Stimulated activated CD8-positive, alpha-beta memory T cell treated with anti-CD3 and anti-CD28 coated beads, Interleukin-2, amount 100 ng/mL, for 1 hour (primary cell): Measurements from ENCODE around the gene GTF2I.
"Not testable (repeated sequence)": the region's sequence is repeated elsewhere in the genome, so short reads cannot be mapped to it uniquely, and the experiment has no call there.

ENCODE experiments used
- DNase-seq, 2 donors: peaks; one replicate each; pipeline ENCODE4 v3.0.0-alpha.2; 2020; ENCODE audit warnings: low read depth in 2 of 2

GTF2I gene

GRCh38 chr7:74717889-74718288, 60.4 kb downstream of the GTF2I start:
- no peak for DNase-seq

- no peak for DNase-seq
Measured at GRCh38 chr7:74718336-74718735, 60.8 kb downstream of the GTF2I start.

DNA sequence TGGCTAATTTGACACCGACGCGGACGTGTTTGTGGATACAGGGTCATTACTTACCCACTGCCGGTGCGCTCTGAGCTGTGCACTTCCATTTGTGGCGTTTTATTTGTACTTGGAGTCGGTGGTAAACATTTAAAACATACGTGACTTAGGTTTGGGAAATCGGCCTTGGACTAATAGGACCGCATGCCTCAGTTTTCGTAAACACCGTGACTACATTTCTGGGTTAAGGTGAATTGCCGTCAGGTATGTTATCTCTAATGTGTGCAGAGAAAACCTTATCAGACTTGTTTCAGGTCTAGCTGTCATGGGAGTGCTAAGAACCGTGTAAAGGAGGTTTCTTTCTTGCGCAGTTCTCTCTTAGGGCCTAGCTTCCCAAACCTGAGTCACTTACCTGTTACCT, 64.6 kb downstream of the GTF2I start:
- DNase-seq, result no peak

GRCh38 chr7:74725840-74726239, 68.3 kb downstream of the GTF2I start:
- no peak for DNase-seq

DNA sequence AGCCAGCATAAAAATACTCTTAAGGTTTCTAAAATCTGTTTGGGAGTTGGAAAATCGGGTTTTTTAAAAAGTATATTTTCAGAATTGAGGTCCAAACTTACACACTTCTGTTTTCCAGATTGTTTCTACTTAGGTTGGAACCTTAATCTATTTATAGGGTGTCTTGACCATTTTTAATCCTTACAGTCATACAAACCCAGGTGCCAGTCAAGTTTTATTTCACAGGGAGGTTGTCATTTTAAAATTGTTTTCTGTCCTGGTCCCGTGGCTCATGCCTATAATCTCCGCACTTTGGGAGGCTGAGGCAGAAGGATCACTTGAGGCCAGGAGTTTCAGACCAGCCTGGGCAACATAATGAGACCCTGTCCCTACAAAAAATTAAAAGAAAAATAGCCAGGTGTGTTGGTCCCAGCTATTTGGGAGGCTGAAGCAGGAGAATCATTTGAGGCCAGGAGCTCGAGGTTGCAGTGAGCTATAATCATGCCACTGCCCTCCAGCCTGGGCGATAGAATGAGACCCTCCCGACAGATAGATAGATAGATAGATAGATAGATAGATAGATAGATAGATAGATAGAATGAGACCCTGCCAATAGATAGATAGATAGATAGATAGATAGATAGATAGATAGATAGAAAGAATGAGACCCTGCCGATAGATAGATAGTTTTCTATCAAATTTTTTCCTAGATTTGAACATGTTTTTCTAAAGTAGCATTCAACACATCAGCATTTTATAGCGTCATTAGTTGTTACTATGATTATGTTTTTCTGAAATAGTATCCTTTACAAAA, 69.0 kb downstream of the GTF2I start:
- DNase-seq, result no peak

DNA sequence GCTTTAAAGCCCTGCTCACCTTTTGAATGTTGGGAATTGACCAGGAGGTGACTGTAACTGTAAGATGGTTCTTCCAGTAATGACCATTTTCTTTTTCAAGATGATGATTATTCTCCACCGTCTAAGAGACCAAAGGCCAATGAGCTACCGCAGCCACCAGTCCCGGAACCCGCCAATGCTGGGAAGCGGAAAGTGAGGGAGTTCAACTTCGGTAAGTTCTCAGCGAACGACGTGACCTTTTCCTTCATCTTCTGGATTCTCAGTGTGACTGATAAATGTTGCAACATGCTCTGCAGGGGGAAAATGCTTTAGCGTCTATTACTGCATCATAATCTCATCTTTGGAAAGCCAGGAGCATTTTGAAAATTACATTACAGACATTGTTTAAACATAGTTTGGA, 71.2 kb downstream of the GTF2I start:
- not testable (repeated sequence) for DNase-seq

DNA sequence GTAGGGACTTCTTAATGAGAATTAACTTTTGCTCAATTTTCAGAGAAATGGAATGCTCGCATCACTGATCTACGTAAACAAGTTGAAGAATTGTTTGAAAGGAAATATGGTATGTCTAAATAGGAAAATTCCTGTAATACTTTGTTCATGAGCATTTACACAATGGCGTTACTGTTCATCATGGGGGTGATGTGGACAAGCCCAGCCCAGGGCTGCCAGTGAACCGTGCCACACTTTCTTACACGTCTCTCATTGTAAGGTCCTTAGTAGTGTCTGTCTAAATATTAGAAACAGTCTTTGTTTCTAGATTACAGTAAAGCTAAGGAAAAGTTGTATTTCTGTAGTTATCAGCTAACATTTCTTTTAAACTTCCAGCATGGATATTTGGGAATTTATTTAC, 72.7 kb downstream of the GTF2I start:
- not testable (repeated sequence) for DNase-seq

DNA sequence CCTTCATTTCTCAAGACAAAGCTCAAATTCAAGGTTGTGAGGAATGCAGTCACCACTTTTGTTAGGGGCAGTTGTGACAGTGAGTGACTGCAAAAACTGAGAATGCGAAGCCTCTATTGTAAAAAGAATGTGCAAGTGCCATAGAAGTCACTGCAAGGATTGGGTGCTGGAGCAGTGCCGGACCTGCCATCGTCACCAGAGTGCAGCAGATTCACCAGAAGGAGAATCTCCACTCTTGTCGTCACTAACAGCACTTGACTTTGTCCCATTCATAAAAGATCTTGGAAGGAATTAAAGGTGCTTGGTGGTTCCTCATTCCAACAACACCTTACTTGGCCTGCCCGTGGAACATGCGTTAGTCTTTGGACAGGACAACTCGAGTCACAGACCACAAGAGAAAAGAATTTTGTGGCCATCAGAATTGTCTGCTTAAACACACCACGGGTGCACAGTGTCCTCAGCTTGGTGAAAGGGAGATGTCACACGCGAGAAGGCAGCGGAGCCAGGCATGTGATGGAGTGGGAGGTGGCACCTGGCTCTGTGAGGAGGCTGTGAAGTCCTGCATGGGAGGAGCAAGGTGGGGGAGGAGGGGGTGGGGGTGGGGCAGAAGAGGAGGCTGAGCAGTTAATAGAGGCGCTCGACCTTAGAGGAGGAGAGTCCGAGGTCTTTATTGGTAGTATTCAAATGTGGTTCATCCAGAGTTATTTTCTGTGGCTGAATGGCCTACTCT, 82.6 kb downstream of the GTF2I start:
- DNase-seq, result not testable (repeated sequence)

DNA sequence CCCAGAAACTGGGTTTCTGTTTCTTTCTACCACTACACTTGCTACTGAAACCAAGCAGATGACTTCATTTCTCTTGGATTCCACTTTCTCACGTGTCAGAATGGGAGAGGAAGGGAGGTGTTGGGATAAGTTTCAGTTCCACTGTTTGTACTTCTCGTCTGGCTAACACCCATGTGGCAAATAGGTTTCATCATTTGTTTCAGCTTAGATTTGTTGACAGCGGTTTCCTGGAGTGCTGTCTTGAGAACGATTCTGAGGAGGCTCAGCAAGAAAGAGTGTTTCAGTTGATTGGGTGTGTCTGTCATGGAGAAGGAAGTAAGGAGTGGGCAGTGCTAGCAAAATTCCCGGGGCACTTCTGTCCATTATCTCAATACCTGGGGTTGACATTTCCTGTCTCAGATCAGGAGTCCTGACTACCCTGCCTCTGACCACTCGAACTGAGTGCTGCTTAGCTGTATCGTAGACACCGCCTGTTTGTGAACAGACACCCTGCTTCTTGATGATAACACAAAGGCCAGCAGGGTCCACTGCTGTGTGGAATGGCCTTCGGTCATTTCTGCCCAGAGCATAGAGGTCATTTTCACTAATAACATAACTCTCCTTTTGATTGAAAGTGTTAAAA, 86.5 kb downstream of the GTF2I start:
- DNase-seq, result not testable (repeated sequence)

GRCh38 chr7:74753921-74754482, 96.5 kb downstream of the GTF2I start:
- DNase-seq, result not testable (repeated sequence)

DNA sequence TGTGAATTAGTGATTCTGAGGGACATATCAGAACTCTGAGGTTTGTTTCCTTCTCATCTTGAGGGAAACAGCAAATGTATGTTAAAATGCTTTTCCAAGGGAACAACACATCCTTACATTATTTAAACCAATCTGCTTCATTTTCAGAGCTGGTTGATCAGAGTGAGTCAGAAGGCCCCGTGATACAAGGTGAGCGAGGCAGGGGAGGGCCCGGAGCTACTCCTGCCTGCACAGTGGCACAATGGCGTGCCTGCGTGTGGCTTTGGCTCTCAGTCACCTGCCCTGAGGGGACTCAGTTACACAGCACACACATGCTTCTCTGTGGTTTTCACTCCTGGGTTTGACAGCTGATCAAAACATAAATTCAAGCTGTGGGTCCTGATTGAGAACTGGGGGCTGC, 99.2 kb downstream of the GTF2I start:
- DNase-seq, result not testable (repeated sequence)

DNA sequence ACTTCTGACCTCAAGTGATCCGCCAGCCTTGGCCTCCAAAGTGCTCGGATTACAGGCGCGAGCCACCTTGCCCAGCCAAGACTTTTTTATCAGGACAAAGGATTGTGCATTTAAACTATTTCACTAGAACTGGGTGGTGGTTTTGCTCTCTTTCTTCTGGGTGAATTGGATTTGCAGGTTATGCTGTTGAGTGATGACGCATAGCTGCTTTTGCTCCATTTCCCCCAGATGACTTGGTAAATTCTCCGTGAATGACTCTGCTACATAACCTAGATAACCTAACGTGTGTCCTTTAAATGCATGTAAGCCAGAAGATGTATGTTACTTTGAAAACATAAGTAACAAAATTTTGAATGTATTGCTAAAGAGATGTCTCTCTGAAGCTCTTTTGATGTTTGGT, 100.8 kb downstream of the GTF2I start:
- DNase-seq, result not testable (repeated sequence)

DNA sequence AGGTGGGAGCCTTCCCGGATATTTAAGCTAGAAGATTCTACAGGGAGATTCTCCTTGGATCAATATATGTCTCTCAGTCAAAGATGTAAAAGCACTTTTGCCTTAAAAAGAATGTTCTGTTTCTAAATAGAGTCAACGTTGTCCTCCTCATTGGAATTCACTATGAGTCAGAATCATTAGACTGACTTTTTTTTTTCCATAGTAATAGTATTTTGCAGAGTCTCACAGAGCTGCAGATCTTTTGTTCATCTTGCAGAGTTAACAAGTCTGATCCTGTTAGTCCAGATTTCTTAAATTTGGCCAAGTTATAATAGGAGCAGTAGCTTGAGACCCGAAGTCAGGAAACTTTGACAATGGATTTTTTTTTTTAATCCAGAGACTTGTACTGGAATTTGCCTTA, 101.5 kb downstream of the GTF2I start:
- DNase-seq, result not testable (repeated sequence)

- not testable (repeated sequence) for DNase-seq
Measured at GRCh38 chr7:74765205-74765918, 107.8 kb downstream of the GTF2I start.

DNA sequence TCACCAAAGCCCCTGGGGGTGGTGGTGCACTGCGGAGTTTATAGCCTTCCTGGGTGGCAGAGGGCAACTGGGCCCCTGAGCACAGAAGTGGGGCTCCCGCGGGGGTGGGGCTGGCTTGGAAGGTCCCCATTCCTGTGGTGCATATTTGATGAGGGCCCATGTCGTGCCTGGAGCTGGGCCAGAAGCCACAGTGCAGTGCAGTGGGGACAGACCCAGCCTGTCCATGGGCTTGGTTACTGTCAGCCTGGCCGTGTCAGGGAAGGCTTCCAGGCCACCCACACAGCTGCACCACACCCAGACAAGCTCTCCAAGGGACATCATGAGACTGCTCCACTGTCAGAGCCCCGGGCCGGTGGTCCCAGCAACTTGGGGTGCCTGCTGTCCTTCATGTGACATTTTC, 109.0 kb downstream of the GTF2I start:
- not testable (repeated sequence) for DNase-seq

DNA sequence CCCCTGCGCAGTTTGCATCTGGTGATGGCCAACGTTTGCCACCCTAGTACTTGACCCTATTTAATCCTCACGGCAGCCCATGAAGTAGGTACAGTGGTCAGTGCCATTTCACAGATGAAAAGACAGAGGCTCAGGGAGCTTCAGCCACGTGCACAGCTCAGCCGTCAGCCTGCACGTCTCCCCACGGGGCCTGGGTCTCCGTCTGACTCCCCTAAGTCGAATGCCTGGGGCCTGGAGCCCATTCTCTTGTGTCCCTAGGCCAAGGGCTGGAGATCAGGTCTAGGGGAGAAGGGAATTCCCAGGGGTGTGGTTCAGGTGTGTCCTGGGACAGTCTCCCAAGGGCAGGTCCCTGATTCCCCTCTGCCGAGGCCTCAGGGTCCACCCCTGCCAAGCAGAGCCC, 109.5 kb downstream of the GTF2I start:
- DNase-seq, result not testable (repeated sequence)

DNA sequence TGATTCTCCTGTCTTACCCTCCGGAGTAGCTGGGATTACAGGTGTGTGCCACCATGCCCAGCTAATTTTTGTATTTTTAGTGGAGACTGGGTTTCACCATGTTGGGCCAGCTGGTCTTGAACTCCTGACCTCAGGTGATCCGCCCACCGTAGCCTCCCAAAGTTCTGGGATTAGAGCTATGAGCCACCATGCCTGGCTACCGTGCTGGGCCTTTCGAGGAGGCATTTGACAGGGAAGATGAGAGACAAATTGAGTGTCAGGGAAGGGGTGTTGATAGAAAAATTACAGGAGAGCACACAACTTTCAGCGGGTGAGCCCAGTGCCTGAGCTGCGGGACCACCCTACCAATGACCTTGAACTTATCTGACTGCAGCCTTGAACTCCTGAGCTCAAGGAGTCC, 112.5 kb downstream of the GTF2I start:
- DNase-seq, result not testable (repeated sequence)

- DNase-seq, result not testable (repeated sequence)
Measured at GRCh38 chr7:74772093-74772492, 114.6 kb downstream of the GTF2I start.

DNA sequence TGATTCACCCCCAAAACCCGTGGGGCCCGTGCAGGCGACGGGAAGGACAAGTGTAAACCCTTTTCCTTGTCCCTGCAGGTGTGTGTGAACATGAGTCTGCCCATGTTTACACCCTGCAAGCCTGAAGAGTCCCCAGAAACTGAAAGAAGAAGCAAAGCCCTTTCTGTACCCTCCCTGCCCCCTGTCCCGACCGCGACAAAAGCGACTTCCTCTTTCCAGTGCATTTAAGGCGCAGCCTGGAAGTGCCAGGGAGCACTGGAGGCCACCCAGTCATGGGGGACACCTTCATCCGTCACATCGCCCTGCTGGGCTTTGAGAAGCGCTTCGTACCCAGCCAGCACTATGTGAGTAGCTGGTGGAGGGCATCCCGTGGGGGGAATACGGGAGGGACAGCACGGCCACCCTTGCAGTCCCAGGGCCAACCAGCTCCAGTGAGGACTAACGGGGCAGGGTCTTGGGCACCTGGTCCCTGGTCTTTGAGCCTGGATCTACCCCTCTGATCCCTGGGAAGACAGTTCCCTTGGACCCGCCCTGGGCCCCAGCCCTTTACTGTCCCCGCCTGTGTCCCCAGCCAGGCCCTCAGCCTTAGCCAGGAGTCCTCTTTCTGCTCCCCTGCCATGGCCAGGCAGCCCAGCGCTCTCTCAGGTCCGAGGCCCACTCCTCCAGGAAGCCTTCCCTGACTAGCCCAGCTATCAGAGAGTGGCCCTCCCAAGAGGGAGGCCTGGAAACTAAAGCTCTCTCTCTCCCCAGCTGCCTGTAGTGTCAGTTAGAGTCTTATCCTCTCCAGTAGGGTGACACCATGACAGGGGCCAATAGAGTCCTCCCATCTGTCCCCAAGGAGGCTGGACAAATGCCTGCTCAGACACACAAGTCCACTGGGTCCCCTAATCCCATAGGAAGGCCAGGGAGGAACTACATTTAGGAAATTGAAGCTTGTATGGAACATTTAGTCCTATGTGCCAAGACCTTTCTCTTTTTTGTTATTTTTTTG, 116.5 kb downstream of the GTF2I start, which contains the start of gene NCF1:
Gene NCF1, plus strand, starts transcription at position 252 of the 991 bp plus-strand sequence. Its CDS starts 21 bp downstream, at position 273.
- not testable (repeated sequence) for DNase-seq

GRCh38 chr7:74775111-74775510, 117.6 kb downstream of the GTF2I start:
- DNase-seq, result not testable (repeated sequence)
